OCI-LY7 (cell line): ENCODE data around the gene HCN1. TPM values are rescaled to one million over a fixed set of nuclear protein-coding genes. Genes with fewer than 3 reads are reported as not detected.

ENCODE experiments used
- BruUV-seq: library from RNA; stranded (reverse); fragments of 400-500 nt; replicated peaks from 2 replicates; lab custom pipeline; 2021; lab: Mats Ljungman, UMichigan
- CTCF ChIA-PET: fragments of 300-600 bp; sonication (Branson Sonifier 250); formaldehyde crosslinking; loops from one replicate; lab custom pipeline; 2022; ENCODE audit warnings: antibody characterized with exemption; ENCODE audit not compliant: unreplicated experiment; lab: Charles Lee
- POLR2A ChIA-PET: fragments of 300-600 bp; sonication (Branson Sonifier 250); formaldehyde crosslinking; loops from one replicate; lab custom pipeline; 2022; ENCODE audit warnings: antibody characterized with exemption; lab: Charles Lee
- DNase-seq: peaks from one replicate; pipeline ENCODE4 v3.0.0-alpha.2; 2015; ENCODE audit warnings: low spot score
- H2AFZ ChIP-seq: fragments of 200-600 bp; sonication (generic), shearing (Covaris generic); 2 replicates; pipeline ENCODE4 v1.6.1; 2014; ENCODE audit warnings: mild to moderate bottlenecking, antibody characterized with exemption, low read length, moderate library complexity
- H3K27ac ChIP-seq: fragments of 200-600 bp; sonication (generic); 2 replicates; pipeline ENCODE4 v1.5.1; 2014; ENCODE audit warnings: mixed run types, low read depth, mild to moderate bottlenecking, moderate library complexity, low read length, inconsistent platforms; ENCODE audit not compliant: poor library complexity, severe bottlenecking
- H3K36me3 ChIP-seq: fragments of 200-600 bp; sonication (generic); 2 replicates; pipeline ENCODE4 v1.6.1; 2014; ENCODE audit warnings: mild to moderate bottlenecking, antibody characterized with exemption, low read length, moderate library complexity, mixed read lengths; ENCODE audit not compliant: insufficient read depth
- H3K4me1 ChIP-seq: fragments of 200-600 bp; sonication (generic); 2 replicates; pipeline ENCODE4 v1.5.1; 2014; ENCODE audit warnings: mild to moderate bottlenecking, low read length; ENCODE audit not compliant: insufficient read depth, poor library complexity, severe bottlenecking
- H3K4me2 ChIP-seq: fragments of 200-600 bp; sonication (generic); 2 replicates; pipeline ENCODE4 v1.6.1; 2014; ENCODE audit warnings: mild to moderate bottlenecking, low read length
- H3K4me3 ChIP-seq: fragments of 200-600 bp; sonication (generic); 2 replicates; pipeline ENCODE4 v1.5.1; 2014; ENCODE audit warnings: mild to moderate bottlenecking, low read depth, low read length; ENCODE audit not compliant: poor library complexity, severe bottlenecking
- H3K79me2 ChIP-seq: fragments of 200-600 bp; sonication (generic); 2 replicates; pipeline ENCODE4 v1.6.1; 2016; ENCODE audit warnings: low read depth, mild to moderate bottlenecking, low read length, moderate library complexity, mixed read lengths; ENCODE audit not compliant: insufficient read depth
- H3K9me2 ChIP-seq: fragments of 200-600 bp; sonication (generic); 2 replicates; pipeline ENCODE4 v1.6.1; 2016; ENCODE audit warnings: mild to moderate bottlenecking, low read length, mixed read lengths; ENCODE audit not compliant: insufficient read depth
- H3K9me3 ChIP-seq: fragments of 200-600 bp; sonication (generic); 2 replicates; pipeline ENCODE4 v1.6.1; 2014; ENCODE audit warnings: mild to moderate bottlenecking, mixed run types, low read length, mixed read lengths
- H4K20me1 ChIP-seq: fragments of 200-600 bp; sonication (generic); 2 replicates; pipeline ENCODE4 v1.6.1; 2014; ENCODE audit warnings: mild to moderate bottlenecking, antibody characterized with exemption, low read length, moderate library complexity, mixed read lengths; ENCODE audit not compliant: insufficient read depth
- CTCF ChIP-seq: fragments of 200-600 bp; sonication (generic); conservative IDR thresholded peaks from 2 replicates; pipeline ENCODE4 v1.5.1; 2014; ENCODE audit warnings: mild to moderate bottlenecking, antibody characterized with exemption, low read length, moderate library complexity, mixed read lengths
- EZH2phosphoT487 ChIP-seq: fragments of 200-600 bp; sonication (generic); IDR thresholded peaks from 2 replicates; pipeline ENCODE4 v1.6.1; 2018; ENCODE audit warnings: low read depth, borderline replicate concordance, mild to moderate bottlenecking, mixed run types, antibody characterized with exemption, low read length, moderate library complexity, mixed read lengths
- intact Hi-C: fragments of 100-400 bp; cut with micrococcal nuclease; formaldehyde crosslinking; loops from one replicate; pipeline ENCODE4 v1.10.0; 2022; ENCODE audit not compliant: unreplicated experiment
- total RNA-seq, 2 experiments: library from RNA; depleted of rRNA in 1 of 2; stranded (reverse); fragments of >200 nt in 1 of 2; shearing (Covaris generic) in 1 of 2; gene quantifications; 2 replicates each; pipeline ENCODE4 v1.2.3, GENCODE V29; 2014 to 2022

HCN1 gene
- total RNA-seq, 2 experiments from 2014 or later = not detected

DNA sequence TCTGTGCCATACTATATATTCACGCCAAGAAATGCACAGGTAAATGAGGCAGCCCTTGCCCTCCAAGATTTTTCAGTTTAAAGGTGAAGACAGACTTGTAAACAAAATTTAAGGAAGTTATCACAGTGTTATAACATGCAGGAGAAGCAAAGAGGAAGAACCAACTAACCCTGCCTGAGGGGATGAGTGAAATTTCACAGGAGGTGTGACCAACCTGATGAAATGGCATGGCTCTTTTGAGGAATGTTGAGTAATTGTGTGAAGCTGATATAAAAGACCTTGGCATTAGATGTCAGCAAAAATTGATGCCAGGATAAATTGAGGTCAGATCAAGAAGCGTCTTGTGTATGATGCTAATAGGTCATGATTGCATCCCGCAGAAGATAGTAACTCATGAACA is 86.5 kb downstream of the HCN1 start:
- Histone ChIP-seq H3K27ac (no peak overlapping the region), H3K36me3 (no peaks in the 10 kb centered on the region), H3K9me2 (no peaks in the 10 kb centered on the region), H3K4me3 (no peak overlapping the region), H3K79me2 (no peaks in the 10 kb centered on the region), H2AFZ (no peak overlapping the region), H3K4me2 (no peak overlapping the region), H3K4me1 (no peaks in the 10 kb centered on the region), H3K9me3 (peaks cover 15% of the 10 kb centered on the region; the same call in 1 of the 2 replicates), H4K20me1 (no peaks in the 10 kb centered on the region)
- TF ChIP-seq CTCF = no peak
- TF ChIP-seq EZH2phosphoT487 = no peak
- no peak for DNase-seq
- POLR2A ChIA-PET = no interaction called here
- CTCF ChIA-PET = no interaction called here
- no TSS peak for BruUV-seq
- intact Hi-C loops = no loop called here

- ChIA-PET POLR2A (interaction anchor here (0.6 to 1.1 kb wide), 3 partner anchors 9 to 35 kb away, joined by 3 read pairs; no protein-coding TSS in a partner anchor), CTCF (no interaction called here)
- no peaks in the 10 kb centered on the region for H3K36me3 ChIP-seq
- H3K9me2 ChIP-seq = no peaks in the 10 kb centered on the region
- no peaks in the 10 kb centered on the region for H3K4me1 ChIP-seq
- 0 out of 2 replicates have a peak, but pooled peaks cover 5% of the 10 kb centered on the region for H3K9me3 ChIP-seq
- intact Hi-C loops = no loop called here
- H2AFZ ChIP-seq = no peak overlapping the region
- BruUV-seq = no TSS peak
- H3K4me3 ChIP-seq = no peak overlapping the region
- H4K20me1 ChIP-seq = no peaks in the 10 kb centered on the region
- no peak overlapping the region for H3K4me2 ChIP-seq
- no peak for DNase-seq
- no peaks in the 10 kb centered on the region for H3K79me2 ChIP-seq
- H3K27ac ChIP-seq = no peak overlapping the region
- no peak for TF ChIP-seq CTCF
- no peak for TF ChIP-seq EZH2phosphoT487
Measured at GRCh38 chr5:45604092-45604491, 92.1 kb downstream of the HCN1 start.

- H3K4me3 ChIP-seq = no peak overlapping the region
- H2AFZ ChIP-seq = no peak overlapping the region
- no peak overlapping the region for H3K27ac ChIP-seq
- TF ChIP-seq EZH2phosphoT487 (no peak), CTCF (no peak)
- H3K9me3 ChIP-seq = 0 out of 2 replicates have a peak, but pooled peaks cover 5% of the 10 kb centered on the region
- no peaks in the 10 kb centered on the region for H4K20me1 ChIP-seq
- no peak for DNase-seq
- H3K4me2 ChIP-seq = no peak overlapping the region
- H3K36me3 ChIP-seq = no peaks in the 10 kb centered on the region
- intact Hi-C loops = no loop called here
- H3K9me2 ChIP-seq = no peaks in the 10 kb centered on the region
- ChIA-PET CTCF (no interaction called here), POLR2A (interaction anchor here (0.7 to 0.9 kb wide), 2 partner anchors 139 to 564 kb away, joined by 3 read pairs; no protein-coding TSS in a partner anchor)
- no TSS peak for BruUV-seq
- H3K79me2 ChIP-seq = no peaks in the 10 kb centered on the region
- no peaks in the 10 kb centered on the region for H3K4me1 ChIP-seq
Measured at GRCh38 chr5:45601424-45601823, 94.8 kb downstream of the HCN1 start.
